ENCODE measurements around the gene SF3B6.

The SF3B6 gene

GRCh38 chr2:24052951-24053350 lies 23.2 kb downstream of the SF3B6 start:
- H3K4me1 ChIP-seq (ENCODE audit: control insufficient read depth in 2 of 2, insufficient read depth in 1 of 2, low read depth in 1 of 2, low read length in 2 of 2): peaks cover 0 to 2% of the 10 kb centered on the region in 2 donors
- no peaks in the 10 kb centered on the region for H3K36me3 ChIP-seq (replicated peaks in 1 of 2; ENCODE audit: control insufficient read depth in 2 of 2, insufficient read depth in 2 of 2, low read length in 2 of 2)
- DNase-seq (ENCODE audit: low spot score): no peak
- H3K4me2 ChIP-seq (ENCODE audit: insufficient read depth, low read length, poor library complexity, severe bottlenecking): no peak overlapping the region
- H3K9me3 ChIP-seq (replicated peaks in 1 of 2; ENCODE audit: control insufficient read depth in 2 of 2, insufficient read depth in 1 of 2, low read depth in 1 of 2, low read length in 2 of 2): no peaks in the 10 kb centered on the region
- H3K27ac ChIP-seq (replicated peaks; ENCODE audit: low read length): no peak overlapping the region
- H3K4ac ChIP-seq (ENCODE audit: low read length): no peak overlapping the region
- peaks cover 0 to 8% (median 0%) of the 10 kb centered on the region in 3 experiments for H3K27me3 ChIP-seq (ENCODE audit: control insufficient read depth in 3 of 3, insufficient read depth in 3 of 3, low read depth in 1 of 3, low read length in 3 of 3)
- H4K91ac ChIP-seq (ENCODE audit: low read depth, low read length, poor library complexity): no peak overlapping the region
- no peak overlapping the region for H2AFZ ChIP-seq (ENCODE audit: low read length)
- no peak overlapping the region for H4K8ac ChIP-seq (ENCODE audit: low read depth, low read length)
- H2BK15ac ChIP-seq (ENCODE audit: low read length): no peak overlapping the region
- no peak overlapping the region for H3K18ac ChIP-seq (ENCODE audit: low read length)
- no peak overlapping the region for H3K14ac ChIP-seq (ENCODE audit: low read length)
- H2BK5ac ChIP-seq (ENCODE audit: low read length): no peak overlapping the region
- no peak overlapping the region for H3K9ac ChIP-seq (ENCODE audit: low read depth, low read length, poor library complexity)
- H3K23ac ChIP-seq (ENCODE audit: low read depth, low read length, poor library complexity): no peak overlapping the region
- no peaks in the 10 kb centered on the region for H3K79me1 ChIP-seq (ENCODE audit: low read depth, low read length)
- H3K4me3 ChIP-seq (ENCODE audit: low read length in 2 of 2): no peak overlapping the region
- H2AK5ac ChIP-seq (ENCODE audit: low read depth, low read length): no peak overlapping the region
- H2BK12ac ChIP-seq (ENCODE audit: low read length): no peak overlapping the region
- WGBS, 2 donors (ENCODE audit: extremely low coverage in 2 of 2, insufficient read length in 2 of 2, insufficient replicate concordance in 1 of 2): no CpG with 5 or more reads among the region's 1 CpG
- no peak overlapping the region for H2BK120ac ChIP-seq (ENCODE audit: low read depth, low read length)

DNA sequence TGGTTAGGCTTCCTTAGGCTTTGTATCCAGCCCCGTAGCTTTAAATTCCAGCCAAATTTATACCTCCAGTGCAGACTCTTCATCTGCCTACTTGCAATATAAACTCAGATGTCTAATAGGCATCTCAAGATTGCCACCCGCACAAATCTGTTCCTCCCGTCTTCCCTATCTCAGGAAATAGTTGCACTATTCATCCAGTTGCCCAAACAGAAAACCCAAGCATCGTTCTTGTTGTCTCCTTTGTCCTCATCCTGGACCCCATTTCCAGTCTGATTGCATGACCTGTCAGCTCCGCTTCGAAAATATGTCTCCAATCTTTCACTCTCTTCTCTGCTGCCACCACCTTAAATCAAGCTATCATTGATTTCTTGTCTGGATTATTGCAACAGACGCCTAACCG lies 24.3 kb downstream of the SF3B6 start:
- Histone ChIP-seq H3K36me3 (replicated peaks in 1 of 2; ENCODE audit: control insufficient read depth in 2 of 2, insufficient read depth in 2 of 2, low read length in 2 of 2) (no peaks in the 10 kb centered on the region), H2BK12ac (ENCODE audit: low read length) (no peak overlapping the region), H2AFZ (ENCODE audit: low read length) (no peak overlapping the region), H3K27me3 (ENCODE audit: control insufficient read depth in 3 of 3, insufficient read depth in 3 of 3, low read depth in 1 of 3, low read length in 3 of 3) (peaks cover 0 to 8% (median 0%) of the 10 kb centered on the region in 3 experiments), H4K8ac (ENCODE audit: low read depth, low read length) (no peak overlapping the region), H4K91ac (ENCODE audit: low read depth, low read length, poor library complexity) (no peak overlapping the region), H3K14ac (ENCODE audit: low read length) (no peak overlapping the region), H2AK5ac (ENCODE audit: low read depth, low read length) (no peak overlapping the region), H3K18ac (ENCODE audit: low read length) (no peak overlapping the region), H2BK5ac (ENCODE audit: low read length) (no peak overlapping the region), H2BK15ac (ENCODE audit: low read length) (no peak overlapping the region), H3K9ac (ENCODE audit: low read depth, low read length, poor library complexity) (no peak overlapping the region), H3K79me1 (ENCODE audit: low read depth, low read length) (peaks cover 4% of the 10 kb centered on the region), H3K4me3 (ENCODE audit: low read length in 2 of 2) (no peak overlapping the region), H3K9me3 (replicated peaks in 1 of 2; ENCODE audit: control insufficient read depth in 2 of 2, insufficient read depth in 1 of 2, low read depth in 1 of 2, low read length in 2 of 2) (no peaks in the 10 kb centered on the region), H3K4me1 (ENCODE audit: control insufficient read depth in 2 of 2, insufficient read depth in 1 of 2, low read depth in 1 of 2, low read length in 2 of 2) (peaks cover 2 to 5% of the 10 kb centered on the region in 2 donors), H2BK120ac (ENCODE audit: low read depth, low read length) (no peak overlapping the region), H3K4ac (ENCODE audit: low read length) (no peak overlapping the region), H3K27ac (replicated peaks; ENCODE audit: low read length) (no peak overlapping the region), H3K4me2 (ENCODE audit: insufficient read depth, low read length, poor library complexity, severe bottlenecking) (no peak overlapping the region), H3K23ac (ENCODE audit: low read depth, low read length, poor library complexity) (no peak overlapping the region)
- WGBS, 2 donors (ENCODE audit: extremely low coverage in 2 of 2, insufficient read length in 2 of 2, insufficient replicate concordance in 1 of 2): no CpG with 5 or more reads among the region's 8 CpGs
- no peak for DNase-seq (ENCODE audit: low spot score)

GRCh38 chr2:24050041-24050979 lies 25.8 kb downstream of the SF3B6 start:
- H3K4me3 ChIP-seq (ENCODE audit: low read length in 2 of 2): peak overlapping the region; percentile 68 to 91
- H2BK15ac ChIP-seq (ENCODE audit: low read length): peak overlapping the region; percentile 8
- no peak overlapping the region for H3K27ac ChIP-seq (replicated peaks; ENCODE audit: low read length)
- peak overlapping the region; percentile 98 for H2AFZ ChIP-seq (ENCODE audit: low read length)
- DNase-seq (ENCODE audit: low spot score): peak; percentile 23
- no peak overlapping the region for H4K8ac ChIP-seq (ENCODE audit: low read depth, low read length)
- H4K91ac ChIP-seq (ENCODE audit: low read depth, low read length, poor library complexity): peak overlapping the region; percentile 68
- H2BK12ac ChIP-seq (ENCODE audit: low read length): no peak overlapping the region
- WGBS, 2 donors (ENCODE audit: extremely low coverage in 2 of 2, insufficient read length in 2 of 2, insufficient replicate concordance in 1 of 2): no CpG with 5 or more reads among the region's 47 CpGs
- H3K14ac ChIP-seq (ENCODE audit: low read length): peak overlapping the region; percentile 77
- peak overlapping the region; percentile 88 for H3K18ac ChIP-seq (ENCODE audit: low read length)
- peaks cover 4% of the 10 kb centered on the region for H3K79me1 ChIP-seq (ENCODE audit: low read depth, low read length)
- H3K9me3 ChIP-seq (replicated peaks in 1 of 2; ENCODE audit: control insufficient read depth in 2 of 2, insufficient read depth in 1 of 2, low read depth in 1 of 2, low read length in 2 of 2): no peaks in the 10 kb centered on the region
- no peak overlapping the region for H3K4ac ChIP-seq (ENCODE audit: low read length)
- H3K23ac ChIP-seq (ENCODE audit: low read depth, low read length, poor library complexity): peak overlapping the region; percentile 69
- no peaks in the 10 kb centered on the region for H3K36me3 ChIP-seq (replicated peaks in 1 of 2; ENCODE audit: control insufficient read depth in 2 of 2, insufficient read depth in 2 of 2, low read length in 2 of 2)
- H3K9ac ChIP-seq (ENCODE audit: low read depth, low read length, poor library complexity): peak overlapping the region; percentile 73
- H3K4me1 ChIP-seq (ENCODE audit: control insufficient read depth in 2 of 2, insufficient read depth in 1 of 2, low read depth in 1 of 2, low read length in 2 of 2): peaks cover 2 to 5% of the 10 kb centered on the region in 2 donors
- H2BK5ac ChIP-seq (ENCODE audit: low read length): peak overlapping the region; percentile 83
- peaks cover 0 to 8% (median 0%) of the 10 kb centered on the region in 3 experiments for H3K27me3 ChIP-seq (ENCODE audit: control insufficient read depth in 3 of 3, insufficient read depth in 3 of 3, low read depth in 1 of 3, low read length in 3 of 3)
- H2AK5ac ChIP-seq (ENCODE audit: low read depth, low read length): no peak overlapping the region
- H3K4me2 ChIP-seq (ENCODE audit: insufficient read depth, low read length, poor library complexity, severe bottlenecking): peak overlapping the region; percentile 89
- H2BK120ac ChIP-seq (ENCODE audit: low read depth, low read length): no peak overlapping the region

GRCh38 chr2:24049485-24050021 lies 26.6 kb downstream of the SF3B6 start, which contains the start of gene FKBP1B:
TSS of gene FKBP1B (plus strand) at chr2:24049741. CDS start at chr2:24049850, 109 bp downstream.
- DNase-seq (ENCODE audit: low spot score): peak; percentile 63
- Histone ChIP-seq H3K23ac (ENCODE audit: low read depth, low read length, poor library complexity) (peak within 1 kb of the TSS; percentile 69), H3K9ac (ENCODE audit: low read depth, low read length, poor library complexity) (peak within 1 kb of the TSS; percentile 73), H3K36me3 (replicated peaks in 1 of 2; ENCODE audit: control insufficient read depth in 2 of 2, insufficient read depth in 2 of 2, low read length in 2 of 2) (peaks cover 0 to 1% of the 10 kb centered on the region in 2 donors), H3K27ac (replicated peaks; ENCODE audit: low read length) (no peak within 1 kb of the TSS), H3K14ac (ENCODE audit: low read length) (peak within 1 kb of the TSS; percentile 77), H4K8ac (ENCODE audit: low read depth, low read length) (no peak within 1 kb of the TSS), H2AK5ac (ENCODE audit: low read depth, low read length) (no peak within 1 kb of the TSS), H3K4me2 (ENCODE audit: insufficient read depth, low read length, poor library complexity, severe bottlenecking) (peak within 1 kb of the TSS; percentile 89), H3K9me3 (replicated peaks in 1 of 2; ENCODE audit: control insufficient read depth in 2 of 2, insufficient read depth in 1 of 2, low read depth in 1 of 2, low read length in 2 of 2) (no peaks in the 10 kb centered on the region), H3K4ac (ENCODE audit: low read length) (no peak within 1 kb of the TSS), H3K18ac (ENCODE audit: low read length) (peak within 1 kb of the TSS; percentile 88), H3K4me1 (ENCODE audit: control insufficient read depth in 2 of 2, insufficient read depth in 1 of 2, low read depth in 1 of 2, low read length in 2 of 2) (peaks cover 2 to 5% of the 10 kb centered on the region in 2 donors), H4K91ac (ENCODE audit: low read depth, low read length, poor library complexity) (peak within 1 kb of the TSS; percentile 68), H3K79me1 (ENCODE audit: low read depth, low read length) (peaks cover 4% of the 10 kb centered on the region), H3K27me3 (ENCODE audit: control insufficient read depth in 3 of 3, insufficient read depth in 3 of 3, low read depth in 1 of 3, low read length in 3 of 3) (peaks cover 0 to 8% (median 0%) of the 10 kb centered on the region in 3 experiments), H2AFZ (ENCODE audit: low read length) (peak within 1 kb of the TSS; percentile 98), H3K4me3 (ENCODE audit: low read length in 2 of 2) (peak within 1 kb of the TSS; percentile 68 to 91), H2BK12ac (ENCODE audit: low read length) (no peak within 1 kb of the TSS), H2BK120ac (ENCODE audit: low read depth, low read length) (no peak within 1 kb of the TSS), H2BK5ac (ENCODE audit: low read length) (peak within 1 kb of the TSS; percentile 83), H2BK15ac (ENCODE audit: low read length) (peak within 1 kb of the TSS; percentile 8)
- no CpG with 5 or more reads among the region's 52 CpGs for WGBS, 2 donors (ENCODE audit: extremely low coverage in 2 of 2, insufficient read length in 2 of 2, insufficient replicate concordance in 1 of 2)
